IPS-11a (cell line): ENCODE results near the gene RETREG1.
"Not testable (repeated sequence)": the region's sequence is repeated elsewhere in the genome, so short reads cannot be mapped to it uniquely, and the experiment has no call there.

ENCODE experiments used
- H3K4me3 ChIP-seq: one replicate; pipeline ENCODE4 v1.5.1; 2013; ENCODE audit warnings: low read depth, low read length, control low read depth

Gene RETREG1

DNA sequence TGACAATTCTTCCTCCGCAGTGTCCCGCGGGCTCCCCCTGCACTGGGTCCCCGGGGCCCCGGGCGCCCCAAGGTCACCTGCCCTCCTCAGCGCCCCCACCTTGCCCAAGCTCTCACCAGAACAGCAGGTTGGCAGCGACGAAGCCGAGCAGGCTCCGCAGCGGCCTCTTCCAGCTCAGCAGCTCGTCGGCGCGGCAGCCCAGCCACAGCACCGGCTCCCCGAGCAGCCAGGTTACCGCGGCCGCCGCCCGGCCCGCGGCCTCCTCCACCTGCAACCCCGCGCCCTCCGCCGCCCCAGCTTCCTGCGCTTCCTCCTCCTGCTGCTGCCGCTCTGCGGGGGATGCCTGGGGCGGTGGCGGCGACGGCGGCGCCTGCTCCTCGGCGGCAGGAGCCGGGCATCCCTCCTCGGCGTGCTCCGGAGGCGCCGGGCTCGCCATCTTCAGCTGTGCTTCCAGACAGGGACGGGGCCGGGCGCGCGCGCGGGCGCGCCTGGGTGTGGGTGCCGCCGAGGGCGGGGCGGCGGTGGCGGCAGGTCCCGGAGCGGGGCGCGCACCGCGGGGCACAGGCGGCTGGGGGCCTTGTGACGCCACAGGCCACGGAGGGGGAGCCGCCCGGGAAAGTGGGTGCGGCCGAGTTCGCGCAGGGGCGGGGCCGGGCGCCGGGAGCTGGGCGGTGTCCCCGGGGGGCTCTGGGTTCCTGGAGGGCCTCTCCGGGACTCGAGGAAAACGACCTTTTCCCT lies at the start of gene RETREG1:
Gene RETREG1, minus strand, starts transcription at position 462 of the 738 bp plus-strand sequence. Its CDS starts 26 bp downstream, at position 436.
- peak within 1 kb of the TSS; percentile 51 for H3K4me3 ChIP-seq

DNA sequence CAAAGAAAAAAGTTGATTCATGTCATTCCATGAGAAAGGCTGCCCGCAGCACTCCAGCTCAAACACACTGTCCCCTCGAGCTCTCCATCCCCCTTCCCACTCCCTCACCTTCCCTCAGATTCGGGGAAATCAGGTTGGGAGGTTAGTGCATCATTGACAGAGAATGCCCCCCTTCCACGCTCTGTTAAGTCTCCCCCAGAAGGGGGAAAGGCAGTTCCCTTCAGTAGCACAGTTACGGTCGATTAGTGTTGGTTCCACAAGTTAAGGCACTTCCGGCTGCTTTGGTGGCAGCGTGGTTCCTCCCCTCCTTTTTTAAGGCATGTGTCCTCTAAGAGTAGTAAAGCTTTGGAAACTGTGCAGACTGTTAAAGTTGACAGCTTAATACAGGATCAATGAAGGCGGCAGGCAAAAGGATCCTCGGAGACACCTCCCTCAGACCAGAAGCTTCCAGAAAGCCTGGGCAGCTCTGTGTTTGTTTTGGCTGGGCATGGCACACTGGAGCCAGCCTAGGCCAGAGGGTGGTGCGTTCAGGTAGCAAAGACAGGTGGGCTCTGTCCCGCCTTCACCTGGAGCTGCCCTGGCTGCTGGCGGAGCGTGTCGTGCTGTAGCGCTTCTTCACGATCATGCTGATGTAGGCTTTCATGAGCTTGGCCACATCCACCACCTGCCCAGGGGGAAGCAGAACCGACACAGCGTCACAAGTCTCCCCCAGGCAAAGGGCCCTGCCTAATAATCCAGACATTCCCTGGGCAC lies 49.5 kb upstream of the RETREG1 start:
- H3K4me3 ChIP-seq: no peak overlapping the region

DNA sequence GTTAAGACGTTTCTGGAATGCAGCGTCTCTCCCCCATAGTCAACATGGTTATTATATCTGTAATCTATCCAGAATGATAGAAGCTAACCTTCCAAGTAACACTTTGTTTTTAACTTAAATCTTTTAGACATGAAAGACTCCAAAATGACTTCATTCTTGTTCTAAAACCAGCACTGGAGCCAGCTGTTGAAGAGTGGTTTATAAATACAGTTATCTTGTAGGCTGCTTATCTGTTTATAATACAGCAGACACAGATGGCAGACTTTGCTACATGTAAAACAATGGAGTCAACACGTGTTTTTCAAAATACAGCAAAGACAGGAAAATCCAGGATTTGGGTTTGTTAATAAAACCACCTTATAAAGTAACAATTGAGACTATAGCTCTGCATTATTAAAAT lies 48.8 kb upstream of the RETREG1 start:
- no peak overlapping the region for H3K4me3 ChIP-seq

DNA sequence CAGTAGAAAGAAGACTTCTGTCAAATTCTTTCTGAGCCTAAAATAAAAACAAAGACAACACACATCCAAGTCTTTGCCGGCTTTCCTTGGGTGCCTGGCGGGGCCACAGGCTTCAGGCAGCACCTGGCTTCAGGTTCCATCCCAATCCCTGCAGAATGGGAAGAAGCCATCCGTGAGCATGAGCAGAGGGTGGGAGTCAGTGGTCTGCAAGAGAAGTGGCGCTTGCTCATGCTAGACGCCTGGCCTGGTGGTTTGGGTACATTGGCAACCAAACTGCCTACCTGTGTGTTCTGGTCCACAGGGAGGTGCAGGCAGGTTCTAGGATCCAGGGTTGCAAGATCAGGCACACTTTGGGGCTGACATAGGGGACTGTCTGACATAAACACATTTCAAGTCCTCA lies 47.6 kb upstream of the RETREG1 start:
- no peak overlapping the region for H3K4me3 ChIP-seq

DNA sequence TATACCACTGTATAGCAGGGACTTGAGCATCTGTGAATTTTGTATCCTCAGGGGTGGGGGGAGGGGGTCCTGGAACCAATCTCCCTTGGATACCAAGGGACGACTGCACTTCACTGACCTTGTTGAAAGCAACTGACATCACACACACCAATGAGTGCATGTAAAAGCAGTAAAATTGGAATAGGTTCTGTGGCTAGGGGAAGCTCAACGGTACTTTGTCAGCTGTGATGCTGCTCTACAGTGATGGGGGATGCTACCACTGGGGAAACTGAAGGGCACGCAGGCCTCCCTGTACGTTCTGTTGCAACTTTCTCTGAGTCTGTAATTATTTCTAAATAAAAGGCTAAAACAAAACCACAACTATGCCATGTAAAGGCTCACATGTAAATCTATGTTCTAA lies 47.0 kb upstream of the RETREG1 start:
- no peak overlapping the region for H3K4me3 ChIP-seq

GRCh38 chr5:16661713-16662112 lies 44.9 kb upstream of the RETREG1 start:
- no peak overlapping the region for H3K4me3 ChIP-seq

GRCh38 chr5:16660982-16661381 lies 44.2 kb upstream of the RETREG1 start:
- no peak overlapping the region for H3K4me3 ChIP-seq

GRCh38 chr5:16659536-16659935 lies 42.7 kb upstream of the RETREG1 start:
- H3K4me3 ChIP-seq: no peak overlapping the region

GRCh38 chr5:16656561-16657191 lies 39.9 kb upstream of the RETREG1 start:
- H3K4me3 ChIP-seq: no peak overlapping the region

- H3K4me3 ChIP-seq: no peak overlapping the region
Measured at GRCh38 chr5:16654647-16655334, 38.0 kb upstream of the RETREG1 start.

- not testable (repeated sequence) for H3K4me3 ChIP-seq
Measured at GRCh38 chr5:16648739-16649138, 31.9 kb upstream of the RETREG1 start.

- no peak overlapping the region for H3K4me3 ChIP-seq
Measured at GRCh38 chr5:16644301-16644889, 27.6 kb upstream of the RETREG1 start.

- H3K4me3 ChIP-seq: no peak overlapping the region
Measured at GRCh38 chr5:16642867-16643266, 26.1 kb upstream of the RETREG1 start.

DNA sequence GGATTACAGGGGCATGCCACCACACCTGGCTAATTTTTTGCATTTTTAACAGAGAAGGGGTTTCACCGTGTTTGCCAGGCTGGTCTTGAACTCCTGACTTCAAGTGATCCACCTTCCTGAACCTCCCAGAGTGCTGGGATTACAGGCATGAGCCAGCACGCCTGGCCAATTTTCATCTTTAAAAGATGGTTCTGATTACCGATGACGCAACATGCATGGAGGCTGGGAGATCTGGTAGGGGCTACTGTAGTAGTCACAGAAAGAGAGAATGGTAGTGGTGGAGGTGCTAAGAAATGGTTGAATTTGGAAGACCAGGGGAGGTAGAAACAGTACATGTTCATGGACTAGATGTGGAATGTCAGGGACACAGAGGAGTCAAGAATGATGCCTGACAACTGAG lies 22.4 kb upstream of the RETREG1 start:
- no peak overlapping the region for H3K4me3 ChIP-seq

- no peak overlapping the region for H3K4me3 ChIP-seq
Measured at GRCh38 chr5:16628376-16628775, 11.6 kb upstream of the RETREG1 start.

DNA sequence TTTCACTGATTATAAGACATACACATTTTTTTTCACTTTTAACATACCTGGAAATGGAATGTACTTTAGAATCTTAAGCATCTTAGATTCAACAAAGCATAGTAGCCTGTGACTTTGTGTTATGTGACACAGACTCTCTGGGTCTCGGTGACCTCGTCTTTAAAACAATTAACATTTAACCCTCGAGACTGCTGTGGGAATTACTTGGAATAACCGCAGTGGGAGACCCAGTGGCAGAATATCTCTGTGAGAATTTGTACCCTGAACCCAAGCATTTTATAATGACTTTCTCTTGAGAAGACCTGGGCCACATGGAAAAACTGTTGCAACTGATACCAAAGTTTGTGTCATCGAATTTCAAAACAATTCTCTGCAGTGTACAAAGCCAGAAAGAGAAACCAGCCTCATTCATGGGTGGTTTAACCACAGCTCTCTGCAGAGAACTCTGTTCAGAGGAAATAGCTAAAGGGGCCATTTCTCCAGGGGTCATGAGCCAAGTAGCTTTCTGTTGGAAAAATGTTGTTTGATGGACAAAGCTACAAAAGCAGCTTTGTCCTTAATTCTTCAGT lies 10.0 kb upstream of the RETREG1 start:
- no peak overlapping the region for H3K4me3 ChIP-seq

DNA sequence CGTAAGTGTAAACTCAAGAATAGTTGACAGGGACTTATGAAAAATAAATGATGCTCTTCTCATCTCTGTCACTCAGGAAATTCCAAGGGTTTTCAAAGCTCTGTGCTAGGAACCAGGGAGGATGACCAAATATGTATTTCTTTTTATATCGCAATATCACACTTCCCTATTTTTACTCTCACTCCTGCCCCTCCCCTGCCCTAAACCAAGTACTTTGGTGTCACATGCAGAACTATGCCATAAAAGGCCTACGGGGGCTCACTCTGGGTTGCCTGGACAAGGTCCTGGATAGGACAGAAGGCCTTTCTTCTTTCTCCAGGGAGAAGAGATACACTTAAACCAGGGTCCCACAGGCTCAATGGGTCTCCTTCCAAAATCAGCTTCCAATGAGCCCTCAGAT lies 8.3 kb upstream of the RETREG1 start:
- H3K4me3 ChIP-seq: no peak overlapping the region

GRCh38 chr5:16619136-16619535 lies 2.3 kb upstream of the RETREG1 start:
- H3K4me3 ChIP-seq: no peak overlapping the region

DNA sequence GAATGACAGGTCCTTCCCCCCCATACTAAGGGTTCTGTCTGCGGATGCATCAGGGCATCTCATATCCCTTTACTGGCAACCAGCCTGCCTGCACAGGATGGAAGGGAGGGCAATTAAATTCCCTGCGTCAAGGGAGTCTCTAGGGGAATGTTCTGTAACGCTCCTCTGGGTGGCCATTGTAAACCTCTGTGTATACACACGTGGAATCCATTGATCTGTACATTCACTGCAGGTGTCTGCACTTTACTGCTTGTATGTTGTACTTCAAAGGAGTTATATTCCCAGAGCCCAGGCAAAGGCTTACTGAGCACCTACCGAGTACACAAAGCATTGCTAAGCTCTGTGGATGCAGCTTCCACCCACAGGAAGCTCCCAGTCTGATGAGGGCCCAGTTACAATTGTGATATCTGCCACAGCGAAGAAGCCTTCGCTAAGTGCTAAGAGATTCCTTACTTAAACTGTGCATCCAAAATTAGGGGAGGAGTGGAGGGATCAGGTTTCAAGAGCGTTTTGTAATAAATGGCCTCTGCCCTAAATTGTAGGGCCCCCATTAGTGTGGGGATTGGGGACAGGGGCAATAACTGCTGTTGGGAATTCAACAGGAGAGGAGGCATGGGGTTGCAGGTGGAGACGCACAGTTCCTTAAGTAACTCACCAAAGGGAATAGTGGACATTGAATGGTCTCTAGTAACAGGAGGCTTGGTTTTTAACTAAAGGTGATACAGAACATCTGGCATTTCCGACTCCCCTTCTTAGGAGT lies 1.5 kb upstream of the RETREG1 start:
- H3K4me3 ChIP-seq: no peak overlapping the region
